A549 (cell line): ENCODE results near the gene C11orf91. TPM values are rescaled to one million over a fixed set of nuclear protein-coding genes. Genes with fewer than 3 reads are reported as not detected.

ENCODE experiments used
- ATAC-seq, 2 experiments: fragments of 200-7000 bp in 1 of 2; fragments of >200 bp in 1 of 2; cut with Nextera tagmentation in 1 of 2; cut with Tn5 transposase in 1 of 2; 3 replicates each; pipeline versions ENCODE4 v1.8.0 to v1.9.1; 2018 to 2020; ENCODE audit warnings: mild to moderate bottlenecking in 1 of 2, moderate library complexity in 1 of 2
- CTCF ChIA-PET: fragments of 300-600 bp; sonication (Branson Sonifier 250); formaldehyde crosslinking; extraction: SDS; loops from one replicate; lab custom pipeline; 2021; ENCODE audit warnings: antibody characterized with exemption, inconsistent platforms; lab: Yijun Ruan, JAX
- POLR2A ChIA-PET: fragments of 350-600 bp; formaldehyde crosslinking; extraction: SDS; loops from one replicate; lab custom pipeline; 2021; ENCODE audit warnings: antibody characterized with exemption, inconsistent platforms; lab: Yijun Ruan, JAX
- DNase-seq, 2 experiments: peaks; one replicate each; pipeline versions ENCODE4 v3.0.0 to v3.0.0-alpha.2; 2011 to 2016; ENCODE audit warnings: low read depth in 1 of 2, low spot score in 1 of 2
- FAIRE-seq: peaks from 2 replicates; lab custom pipeline; 2011; peaks lifted over from hg19 to GRCh38; lab: Jason Lieb, UNC
- H3K27ac ChIP-seq, 2 experiments: fragments of >200 bp; sonication (Bioruptor Twin); formaldehyde crosslinking; 3 replicates each; pipeline ENCODE4 v1.5.1; 2016 to 2017
- H3K4me1 ChIP-seq: fragments of >200 bp; sonication (Bioruptor Twin); formaldehyde crosslinking; 3 replicates; pipeline ENCODE4 v1.6.1; 2016
- H3K4me2 ChIP-seq: fragments of >200 bp; sonication (Bioruptor Twin); formaldehyde crosslinking; 3 replicates; pipeline ENCODE4 v1.6.1; 2016
- H3K4me3 ChIP-seq: fragments of >200 bp; sonication (Bioruptor Twin); formaldehyde crosslinking; 3 replicates; pipeline ENCODE4 v1.5.1; 2016
- H3K9me3 ChIP-seq: fragments of >200 bp; sonication (Bioruptor Twin); formaldehyde crosslinking; 3 replicates; pipeline ENCODE4 v1.6.1; 2016
- CEBPB ChIP-seq, 2 experiments: fragments of >200 bp in 1 of 2; sonication (Bioruptor Twin) in 1 of 2; formaldehyde crosslinking in 1 of 2; IDR thresholded peaks; 2 replicates each; pipeline ENCODE4 v1.6.1; 2012 to 2016
- CHD2 ChIP-seq: fragments of 150-350 bp; IDR thresholded peaks from 2 replicates; pipeline ENCODE4 v1.6.1; 2014; ENCODE audit warnings: low read length; ENCODE audit not compliant: partially characterized antibody
- ESRRA ChIP-seq: fragments of 150-350 bp; IDR thresholded peaks from 2 replicates; pipeline ENCODE4 v1.6.1; 2014; ENCODE audit warnings: mild to moderate bottlenecking, low read length, borderline replicate concordance
- FOSL2 ChIP-seq, 2 experiments: fragments of 450-650 bp in 1 of 2; fragments of >200 bp in 1 of 2; sonication (Bioruptor Twin) in 1 of 2; formaldehyde crosslinking; IDR thresholded peaks; 2 replicates each; pipeline versions ENCODE4 v1.5.0 to v1.6.1; 2016 to 2020; ENCODE audit warnings: mild to moderate bottlenecking in 1 of 2, moderate library complexity in 1 of 2
- FOXS1 ChIP-seq: fragments of 250-450 bp; sonication (Bioruptor Pico); IDR thresholded peaks from 2 replicates; pipeline ENCODE4 v1.5.0; 2020; ENCODE audit warnings: mild to moderate bottlenecking, moderate library complexity
- GATA3 ChIP-seq: IDR thresholded peaks from 2 replicates; pipeline ENCODE4 v1.6.1; 2012; ENCODE audit warnings: borderline replicate concordance
- HOXB13 ChIP-seq: fragments of 250-450 bp; sonication (Bioruptor Pico); IDR thresholded peaks from 2 replicates; pipeline ENCODE4 v1.5.0; 2020; ENCODE audit warnings: low read depth, mild to moderate bottlenecking, moderate library complexity
- HOXB5 ChIP-seq: fragments of 250-450 bp; sonication (Bioruptor Pico); IDR thresholded peaks from 2 replicates; pipeline ENCODE4 v1.5.0; 2020; ENCODE audit warnings: mild to moderate bottlenecking, moderate library complexity
- JUN ChIP-seq, 2 experiments: fragments of >200 bp; sonication (Bioruptor Twin); formaldehyde crosslinking; IDR thresholded peaks; 2 replicates in 1 of 2; 3 replicates in 1 of 2; pipeline ENCODE4 v1.6.1; 2016 to 2017
- JUNB ChIP-seq: fragments of >200 bp; sonication (Bioruptor Twin); formaldehyde crosslinking; IDR thresholded peaks from 2 replicates; pipeline ENCODE4 v1.6.1; 2016
- KDM1A ChIP-seq: fragments of 200-600 bp; sonication (generic); IDR thresholded peaks from 2 replicates; pipeline ENCODE4 v1.6.1; 2016; ENCODE audit warnings: low read depth, mild to moderate bottlenecking
- NR3C1 ChIP-seq: fragments of >200 bp; sonication (Bioruptor Twin); formaldehyde crosslinking; IDR thresholded peaks from 3 replicates; pipeline ENCODE4 v1.6.1; 2017
- RARB ChIP-seq: fragments of 250-450 bp; sonication (Bioruptor Pico); IDR thresholded peaks from 2 replicates; pipeline ENCODE4 v1.8.0; 2021; ENCODE audit warnings: mild to moderate bottlenecking, moderate library complexity
- RCOR1 ChIP-seq: fragments of 150-350 bp; IDR thresholded peaks from 2 replicates; pipeline ENCODE4 v1.6.1; 2014; ENCODE audit warnings: antibody characterized with exemption, low read length, low read depth
- SMC3 ChIP-seq: fragments of >200 bp; sonication (Bioruptor Twin); formaldehyde crosslinking; IDR thresholded peaks from 3 replicates; pipeline ENCODE4 v1.6.1; 2018; ENCODE audit warnings: inconsistent platforms
- TFCP2L1 ChIP-seq: fragments of 250-450 bp; sonication (Bioruptor Pico); IDR thresholded peaks from 2 replicates; pipeline ENCODE4 v1.5.0; 2021; ENCODE audit warnings: mild to moderate bottlenecking
- TP53 ChIP-seq: fragments of 250-450 bp; sonication (Bioruptor Pico); IDR thresholded peaks from 2 replicates; pipeline ENCODE4 v1.5.0; 2021; ENCODE audit warnings: mild to moderate bottlenecking, moderate library complexity
- WGBS: methylation state at CpG from one replicate; pipeline ENCODE4 v1.1.6; 2017; ENCODE audit errors: missing lambda C conversion rate; 5-methylcytosine and 5-hydroxymethylcytosine counted together
- polyA plus RNA-seq, 4 experiments: library from polyadenylated mRNA; depleted of rRNA in 3 of 4; stranded (reverse); fragments of >200 nt; fragmentation: RNase III in 1 of 4; extraction: RNeasy Plus Mini Kit Qiagen cat#74134 plus additional on column Dnase treatment in 1 of 4; gene quantifications; 2 replicates in 3 of 4; 3 replicates in 1 of 4; pipeline ENCODE4 v1.2.3, GENCODE V29; 2011 to 2017
- TF ChIP-seq, protein P1 (sequence below): IDR thresholded peaks from 2 replicates; pipeline ENCODE4 v1.6.1; 2012
- TF ChIP-seq, protein P2 (sequence below): fragments of 250-450 bp; sonication (Bioruptor Pico); IDR thresholded peaks from 2 replicates; pipeline ENCODE4 v1.5.0; 2020; ENCODE audit warnings: low read depth, mild to moderate bottlenecking, moderate library complexity
- TF ChIP-seq, protein P3 (sequence below): fragments of 150-350 bp; IDR thresholded peaks from 2 replicates; pipeline ENCODE4 v1.6.1; 2014; ENCODE audit warnings: low read depth, mild to moderate bottlenecking, low read length
- TF ChIP-seq, protein P4 (sequence below): IDR thresholded peaks from 2 replicates; pipeline ENCODE4 v1.6.1; 2012
- TF ChIP-seq, protein P5 (sequence below): fragments of 250-450 bp; sonication (Bioruptor Pico); IDR thresholded peaks from 2 replicates; pipeline ENCODE4 v1.5.0; 2021; ENCODE audit warnings: mild to moderate bottlenecking, moderate library complexity, borderline replicate concordance

C11orf91 gene
- polyA plus RNA-seq, 2 of the 4 experiments (the other 2 are of a cell fraction), result 0.15 TPM; not detected in 1

DNA sequence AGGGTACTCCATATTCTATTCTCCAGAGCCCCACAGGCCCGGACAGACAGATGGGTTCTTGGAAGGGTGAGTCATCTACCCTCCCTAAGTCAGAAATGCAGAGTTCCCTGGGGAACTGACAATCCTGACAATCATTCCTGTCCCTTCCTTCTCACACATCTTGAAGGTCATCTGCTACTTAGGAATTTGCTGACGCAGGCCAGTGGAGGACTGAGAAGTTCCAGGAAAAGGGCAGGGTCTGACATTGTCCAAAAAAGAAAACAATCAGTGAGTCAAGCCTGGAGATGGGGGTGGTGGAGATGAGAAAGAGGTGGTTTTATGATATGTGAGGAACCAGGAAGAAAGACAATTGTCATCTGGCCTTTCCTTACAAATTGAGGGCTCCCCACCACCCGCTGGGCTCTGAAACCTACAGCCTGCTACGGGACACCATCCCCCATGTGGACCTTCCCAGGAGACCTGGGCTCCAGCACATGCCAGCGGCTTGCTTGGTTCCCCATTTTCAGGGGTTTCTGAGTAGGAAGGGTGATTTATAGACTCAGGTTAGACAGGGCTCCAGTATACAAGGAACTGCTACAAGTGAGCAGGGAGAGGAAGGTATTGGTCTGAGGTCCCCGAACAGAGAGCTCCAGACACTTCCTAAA, 22.7 kb upstream of the C11orf91 start (continued):
- TF ChIP-seq ESRRA, result peak; percentile 59; the same call in 1 of the 2 replicates
- TF ChIP-seq CEBPB (IDR thresholded peaks at IDR 0.05), result no peak
- TF ChIP-seq TFCP2L1 (CRISPR knock-in tag), result no peak

DNA sequence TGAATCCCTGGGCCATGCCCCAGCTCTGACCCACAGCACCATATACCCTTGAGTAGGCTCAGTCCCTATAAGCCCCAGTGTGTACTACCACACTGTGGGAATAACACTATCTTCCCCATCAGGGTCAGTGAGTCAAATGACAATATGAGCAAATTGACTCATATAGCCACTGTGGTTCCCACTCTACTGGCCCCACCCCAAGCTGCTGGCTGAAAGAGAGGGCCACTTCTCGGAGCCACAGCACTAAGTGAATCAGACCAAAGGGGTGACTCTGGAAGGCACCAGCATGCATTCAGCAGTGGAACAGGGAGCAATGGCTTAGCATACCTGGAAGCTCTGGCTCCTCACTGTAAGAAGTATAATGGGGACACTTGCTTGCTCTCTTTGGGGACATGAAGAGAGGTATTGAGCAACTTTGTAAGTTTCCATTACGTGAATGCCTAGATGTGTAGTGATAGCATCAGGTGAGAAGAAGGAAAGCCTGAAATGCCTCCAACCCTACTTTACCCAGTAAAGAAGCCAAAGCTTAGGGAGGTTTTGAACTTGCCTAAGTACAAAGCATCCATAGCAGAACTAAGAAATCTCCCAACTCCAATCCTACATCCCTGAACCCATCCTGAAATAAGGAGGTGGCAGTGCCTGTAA, 22.1 kb upstream of the C11orf91 start:
- ATAC-seq (peak; percentile 39 to 47), FAIRE-seq (no peak), DNase-seq (peak in 1 of 2 experiments; percentile 58)
- Histone ChIP-seq H3K27ac (peak overlapping the region; percentile 80 to 90), H3K4me3 (no peak overlapping the region), H3K9me3 (no peaks in the 10 kb centered on the region), H3K4me2 (peak overlapping the region; percentile 84), H3K4me1 (peaks cover 62% of the 10 kb centered on the region)
- TF ChIP-seq HOXB5 (CRISPR knock-in tag) (0 out of 2 replicates have a peak, but pooled peaks have one; percentile 49), FOSL2 (IDR thresholded peaks at IDR 0.05) (no peak), FOSL2 (CRISPR knock-in tag; IDR thresholded peaks at IDR 0.05) (0 out of 2 replicates have a peak, but pooled peaks have one; percentile 17), CHD2 (no peak), KDM1A (no peak), RARB (CRISPR knock-in tag) (no peak), HOXB13 (CRISPR knock-in tag) (peak; percentile 42; the same call in 1 of the 2 replicates), NR3C1 (no peak), FOXS1 (CRISPR knock-in tag) (0 out of 2 replicates have a peak, but pooled peaks have one; percentile 46), CEBPB (IDR thresholded peaks at IDR 0.05) (peak in 1 of 2 experiments; percentile 53; a peak in 2 of 4 replicates), GATA3 (peak; percentile 55; the same call in 1 of the 2 replicates)
- TF ChIP-seq, protein P1, sequence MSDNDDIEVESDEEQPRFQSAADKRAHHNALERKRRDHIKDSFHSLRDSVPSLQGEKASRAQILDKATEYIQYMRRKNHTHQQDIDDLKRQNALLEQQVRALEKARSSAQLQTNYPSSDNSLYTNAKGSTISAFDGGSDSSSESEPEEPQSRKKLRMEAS, result 0 out of 2 replicates have a peak, but pooled peaks have one; percentile 3
- TF ChIP-seq, protein P2, sequence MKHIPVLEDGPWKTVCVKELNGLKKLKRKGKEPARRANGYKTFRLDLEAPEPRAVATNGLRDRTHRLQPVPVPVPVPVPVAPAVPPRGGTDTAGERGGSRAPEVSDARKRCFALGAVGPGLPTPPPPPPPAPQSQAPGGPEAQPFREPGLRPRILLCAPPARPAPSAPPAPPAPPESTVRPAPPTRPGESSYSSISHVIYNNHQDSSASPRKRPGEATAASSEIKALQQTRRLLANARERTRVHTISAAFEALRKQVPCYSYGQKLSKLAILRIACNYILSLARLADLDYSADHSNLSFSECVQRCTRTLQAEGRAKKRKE, result no peak
- TF ChIP-seq, protein P3, sequence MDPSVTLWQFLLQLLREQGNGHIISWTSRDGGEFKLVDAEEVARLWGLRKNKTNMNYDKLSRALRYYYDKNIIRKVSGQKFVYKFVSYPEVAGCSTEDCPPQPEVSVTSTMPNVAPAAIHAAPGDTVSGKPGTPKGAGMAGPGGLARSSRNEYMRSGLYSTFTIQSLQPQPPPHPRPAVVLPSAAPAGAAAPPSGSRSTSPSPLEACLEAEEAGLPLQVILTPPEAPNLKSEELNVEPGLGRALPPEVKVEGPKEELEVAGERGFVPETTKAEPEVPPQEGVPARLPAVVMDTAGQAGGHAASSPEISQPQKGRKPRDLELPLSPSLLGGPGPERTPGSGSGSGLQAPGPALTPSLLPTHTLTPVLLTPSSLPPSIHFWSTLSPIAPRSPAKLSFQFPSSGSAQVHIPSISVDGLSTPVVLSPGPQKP, result no peak
- ChIA-PET CTCF (interaction anchor here (1.0 to 1.5 kb wide), 3 partner anchors 12 to 361 kb away, joined by 3 to 6 read pairs (median 4); no protein-coding TSS in a partner anchor), POLR2A (interaction anchor here (1.3 to 1.5 kb wide), 2 partner anchors 14 to 21 kb away, joined by 3 to 10 read pairs; partner anchors contain the start of gene CD59)
- WGBS, result 32% methylated on average over 2 of the region's 2 CpGs

DNA sequence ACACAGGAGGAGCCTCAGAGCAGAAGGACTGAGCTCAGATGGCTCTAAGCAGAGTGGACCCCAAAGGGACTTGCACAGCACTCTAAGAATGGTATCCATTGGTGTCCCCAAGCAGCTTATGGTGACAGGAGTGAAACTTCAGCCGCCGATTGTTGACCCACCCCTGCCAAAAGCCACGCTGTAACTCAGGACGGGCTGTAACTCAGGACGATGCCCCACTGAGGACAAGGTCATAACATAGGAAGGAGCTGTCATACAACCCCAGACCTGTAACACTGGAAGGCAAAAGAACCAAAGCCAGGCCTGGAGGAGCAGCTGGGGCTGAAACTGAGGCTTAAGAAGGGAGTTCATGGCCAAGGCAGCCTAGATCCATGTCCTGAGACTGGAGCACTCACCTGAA, 21.4 kb upstream of the C11orf91 start:
- no peak for ATAC-seq

More for the DNA sequence above, 21.4 kb upstream of the C11orf91 start:
- CTCF ChIA-PET, result interaction anchor here (1.0 to 1.5 kb wide), 3 partner anchors 13 to 360 kb away, joined by 3 to 6 read pairs (median 4); no protein-coding TSS in a partner anchor
- Histone ChIP-seq H3K27ac (peak overlapping the region; percentile 80 to 90), H3K9me3 (no peaks in the 10 kb centered on the region), H3K4me2 (peak overlapping the region; percentile 84), H3K4me1 (peaks cover 65% of the 10 kb centered on the region), H3K4me3 (no peak overlapping the region)
- FAIRE-seq, result no peak
- TF ChIP-seq JUNB, result no peak
- no peak for TF ChIP-seq SMC3
- TF ChIP-seq TP53 (CRISPR knock-in tag), result no peak
- no peak for TF ChIP-seq FOXS1 (CRISPR knock-in tag)
- TF ChIP-seq, protein P4, sequence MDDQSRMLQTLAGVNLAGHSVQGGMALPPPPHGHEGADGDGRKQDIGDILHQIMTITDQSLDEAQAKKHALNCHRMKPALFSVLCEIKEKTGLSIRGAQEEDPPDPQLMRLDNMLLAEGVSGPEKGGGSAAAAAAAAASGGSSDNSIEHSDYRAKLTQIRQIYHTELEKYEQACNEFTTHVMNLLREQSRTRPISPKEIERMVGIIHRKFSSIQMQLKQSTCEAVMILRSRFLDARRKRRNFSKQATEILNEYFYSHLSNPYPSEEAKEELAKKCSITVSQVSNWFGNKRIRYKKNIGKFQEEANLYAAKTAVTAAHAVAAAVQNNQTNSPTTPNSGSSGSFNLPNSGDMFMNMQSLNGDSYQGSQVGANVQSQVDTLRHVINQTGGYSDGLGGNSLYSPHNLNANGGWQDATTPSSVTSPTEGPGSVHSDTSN, result no peak
- TF ChIP-seq, protein P5, sequence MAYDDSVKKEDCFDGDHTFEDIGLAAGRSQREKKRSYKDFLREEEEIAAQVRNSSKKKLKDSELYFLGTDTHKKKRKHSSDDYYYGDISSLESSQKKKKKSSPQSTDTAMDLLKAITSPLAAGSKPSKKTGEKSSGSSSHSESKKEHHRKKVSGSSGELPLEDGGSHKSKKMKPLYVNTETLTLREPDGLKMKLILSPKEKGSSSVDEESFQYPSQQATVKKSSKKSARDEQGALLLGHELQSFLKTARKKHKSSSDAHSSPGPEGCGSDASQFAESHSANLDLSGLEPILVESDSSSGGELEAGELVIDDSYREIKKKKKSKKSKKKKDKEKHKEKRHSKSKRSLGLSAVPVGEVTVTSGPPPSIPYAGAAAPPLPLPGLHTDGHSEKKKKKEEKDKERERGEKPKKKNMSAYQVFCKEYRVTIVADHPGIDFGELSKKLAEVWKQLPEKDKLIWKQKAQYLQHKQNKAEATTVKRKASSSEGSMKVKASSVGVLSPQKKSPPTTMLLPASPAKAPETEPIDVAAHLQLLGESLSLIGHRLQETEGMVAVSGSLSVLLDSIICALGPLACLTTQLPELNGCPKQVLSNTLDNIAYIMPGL (CRISPR knock-in tag), result no peak
- TF ChIP-seq RCOR1, result no peak
- no peak for TF ChIP-seq HOXB13 (CRISPR knock-in tag)
- no peak for TF ChIP-seq JUN (IDR thresholded peaks at IDR 0.05)
- 97% methylated on average over 5 of the region's 5 CpGs for WGBS
- no peak for DNase-seq
- POLR2A ChIA-PET, result no interaction called here
